OCI-LY1 (cell line): ENCODE data around the gene HSPA8.

Experiments
- H2AFZ ChIP-seq: fragments of 200-600 bp; sonication (generic), shearing (Covaris generic); 2 replicates; pipeline ENCODE4 v1.6.0; 2014; ENCODE audit warnings: antibody characterized with exemption, mild to moderate bottlenecking, low read length
- H3F3A ChIP-seq: fragments of 200-600 bp; sonication (generic), shearing (Covaris generic); 2 replicates; pipeline ENCODE4 v1.6.0; 2014; ENCODE audit warnings: mild to moderate bottlenecking, antibody characterized with exemption, low read length, moderate library complexity; ENCODE audit not compliant: insufficient read depth
- H3K27ac ChIP-seq: fragments of 200-600 bp; sonication (generic); 2 replicates; pipeline ENCODE4 v1.5.1; 2014; ENCODE audit warnings: low read length, mixed run types, mild to moderate bottlenecking, low read depth; ENCODE audit not compliant: poor library complexity, severe bottlenecking
- H3K27me3 ChIP-seq: fragments of 200-600 bp; sonication (generic); 2 replicates; pipeline ENCODE4 v1.6.0; 2014; ENCODE audit warnings: antibody characterized with exemption, mild to moderate bottlenecking, low read length, moderate library complexity; ENCODE audit not compliant: insufficient read depth
- H3K36me3 ChIP-seq: fragments of 200-600 bp; sonication (generic); 2 replicates; pipeline ENCODE4 v1.6.1; 2014; ENCODE audit warnings: mild to moderate bottlenecking, antibody characterized with exemption, low read length, moderate library complexity, mixed read lengths; ENCODE audit not compliant: insufficient read depth
- H3K4me1 ChIP-seq: fragments of 200-600 bp; sonication (generic); 2 replicates; pipeline ENCODE4 v1.5.1; 2014; ENCODE audit warnings: mild to moderate bottlenecking, low read length, moderate library complexity; ENCODE audit not compliant: insufficient read depth, severe bottlenecking
- H3K4me2 ChIP-seq: fragments of 200-600 bp; sonication (generic), shearing (Covaris generic); 2 replicates; pipeline ENCODE4 v1.6.1; 2014; ENCODE audit warnings: low read length
- H3K4me3 ChIP-seq: fragments of 200-600 bp; sonication (generic); 2 replicates; pipeline ENCODE4 v1.5.1; 2014; ENCODE audit warnings: low read length, low read depth, mild to moderate bottlenecking, mixed read lengths; ENCODE audit not compliant: poor library complexity, severe bottlenecking
- H3K79me2 ChIP-seq: fragments of 200-600 bp; shearing (Covaris generic); 2 replicates; pipeline ENCODE4 v1.6.1; 2016; ENCODE audit warnings: mixed run types, low read length, mixed read lengths; ENCODE audit not compliant: insufficient read depth
- H3K9ac ChIP-seq: fragments of 200-600 bp; sonication (generic), shearing (Covaris generic); 2 replicates; pipeline ENCODE4 v1.6.1; 2014; ENCODE audit warnings: mild to moderate bottlenecking, low read length, mixed read lengths
- H3K9me2 ChIP-seq: fragments of 200-600 bp; sonication (generic), shearing (Covaris generic); 2 replicates; pipeline ENCODE4 v1.6.1; 2014; ENCODE audit warnings: low read depth, mild to moderate bottlenecking, low read length, mixed read lengths
- H3K9me3 ChIP-seq: fragments of 200-600 bp; shearing (Covaris generic); 2 replicates; pipeline ENCODE4 v1.6.1; 2014; ENCODE audit warnings: low read length, mixed read lengths
- H4K20me1 ChIP-seq: fragments of 200-600 bp; sonication (generic), shearing (Covaris generic); 2 replicates; pipeline ENCODE4 v1.6.0; 2016; ENCODE audit warnings: mild to moderate bottlenecking, low read length; ENCODE audit not compliant: insufficient read depth
- EZH2 ChIP-seq: fragments of 200-600 bp; sonication (generic), shearing (Covaris generic); IDR thresholded peaks from 2 replicates; pipeline ENCODE4 v1.8.0; 2017; ENCODE audit warnings: borderline replicate concordance, mixed run types, mild to moderate bottlenecking, antibody characterized with exemption, low read length, moderate library complexity, mixed read lengths
- TF ChIP-seq, protein P1 (sequence below): fragments of 200-600 bp; sonication (generic), shearing (Covaris generic); IDR thresholded peaks from 2 replicates; pipeline ENCODE4 v1.5.1; 2017; ENCODE audit warnings: mild to moderate bottlenecking, antibody characterized with exemption, low read length, moderate library complexity, mixed read lengths

HSPA8 gene

DNA sequence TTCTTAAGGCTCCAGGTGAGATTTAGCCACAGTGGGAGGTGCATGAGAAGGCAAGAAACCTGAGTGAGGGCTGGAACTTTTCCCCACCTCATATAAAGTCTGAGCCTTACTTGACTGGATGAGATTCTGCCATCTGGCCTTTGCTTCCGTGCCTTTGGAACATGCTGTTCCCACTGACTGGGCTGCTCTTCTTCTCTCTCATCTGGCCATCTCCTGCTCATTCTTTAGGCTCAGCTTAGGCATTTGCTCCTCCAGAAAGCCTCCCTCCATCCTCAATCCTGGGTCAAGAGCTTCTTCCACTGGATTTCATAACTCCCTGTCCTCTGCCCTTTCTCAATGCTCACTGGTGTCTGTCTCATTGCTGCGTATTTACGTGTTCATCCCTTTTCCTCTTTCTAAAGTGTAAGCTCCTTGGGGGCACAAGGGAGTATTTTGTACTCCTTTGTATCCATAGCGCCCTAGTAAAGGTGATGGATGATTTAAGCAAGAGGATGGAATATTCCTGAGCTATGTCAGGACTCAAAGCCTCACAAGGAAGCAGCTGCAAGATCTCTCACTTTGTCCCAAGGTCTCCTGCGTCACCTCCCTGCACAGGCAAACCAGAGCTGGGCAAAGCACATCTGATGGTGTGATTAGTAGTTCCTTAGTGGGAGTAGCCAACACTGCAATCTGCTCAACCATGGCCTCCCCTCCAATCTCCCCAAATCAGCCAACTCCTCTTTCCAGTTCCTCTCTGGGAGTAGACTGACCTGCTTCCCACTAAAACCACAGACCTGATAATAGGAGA, 15.3 kb downstream of the HSPA8 start:
- Histone ChIP-seq H2AFZ (no peak overlapping the region), H3K4me1 (no peaks in the 10 kb centered on the region), H3K4me3 (no peak overlapping the region), H3K36me3 (no peaks in the 10 kb centered on the region), H3F3A (no peaks in the 10 kb centered on the region), H3K9ac (no peak overlapping the region), H3K9me2 (no peaks in the 10 kb centered on the region), H3K79me2 (no peaks in the 10 kb centered on the region), H3K9me3 (no peaks in the 10 kb centered on the region), H3K4me2 (no peak overlapping the region), H3K27me3 (no peaks in the 10 kb centered on the region), H3K27ac (no peak overlapping the region), H4K20me1 (no peaks in the 10 kb centered on the region)
- TF ChIP-seq, protein P1, sequence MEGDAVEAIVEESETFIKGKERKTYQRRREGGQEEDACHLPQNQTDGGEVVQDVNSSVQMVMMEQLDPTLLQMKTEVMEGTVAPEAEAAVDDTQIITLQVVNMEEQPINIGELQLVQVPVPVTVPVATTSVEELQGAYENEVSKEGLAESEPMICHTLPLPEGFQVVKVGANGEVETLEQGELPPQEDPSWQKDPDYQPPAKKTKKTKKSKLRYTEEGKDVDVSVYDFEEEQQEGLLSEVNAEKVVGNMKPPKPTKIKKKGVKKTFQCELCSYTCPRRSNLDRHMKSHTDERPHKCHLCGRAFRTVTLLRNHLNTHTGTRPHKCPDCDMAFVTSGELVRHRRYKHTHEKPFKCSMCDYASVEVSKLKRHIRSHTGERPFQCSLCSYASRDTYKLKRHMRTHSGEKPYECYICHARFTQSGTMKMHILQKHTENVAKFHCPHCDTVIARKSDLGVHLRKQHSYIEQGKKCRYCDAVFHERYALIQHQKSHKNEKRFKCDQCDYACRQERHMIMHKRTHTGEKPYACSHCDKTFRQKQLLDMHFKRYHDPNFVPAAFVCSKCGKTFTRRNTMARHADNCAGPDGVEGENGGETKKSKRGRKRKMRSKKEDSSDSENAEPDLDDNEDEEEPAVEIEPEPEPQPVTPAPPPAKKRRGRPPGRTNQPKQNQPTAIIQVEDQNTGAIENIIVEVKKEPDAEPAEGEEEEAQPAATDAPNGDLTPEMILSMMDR, result no peak
- no peak for TF ChIP-seq EZH2

DNA sequence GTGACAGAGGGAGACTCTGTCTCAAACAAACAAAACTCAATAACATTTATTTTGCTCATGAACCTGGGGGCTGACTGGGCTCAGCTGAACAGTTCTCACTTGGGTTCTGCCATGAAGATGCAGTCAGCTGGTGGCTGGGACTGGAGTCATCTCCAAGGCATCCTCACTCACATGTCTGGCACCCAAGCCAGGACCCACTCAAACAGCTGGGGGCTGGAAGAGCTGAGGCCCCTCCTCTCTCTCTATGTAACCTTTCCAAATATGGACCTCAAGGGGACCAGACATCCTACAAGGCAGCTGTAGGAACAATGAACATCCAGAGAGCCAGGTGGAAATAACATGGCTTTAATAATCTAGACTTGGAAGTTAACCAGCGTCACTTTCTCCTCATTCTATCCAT, 16.8 kb downstream of the HSPA8 start:
- Histone ChIP-seq H3K79me2 (no peaks in the 10 kb centered on the region), H3K27ac (no peak overlapping the region), H3K9ac (no peak overlapping the region), H3K9me3 (no peaks in the 10 kb centered on the region), H3K4me1 (no peaks in the 10 kb centered on the region), H3F3A (no peaks in the 10 kb centered on the region), H3K4me2 (no peak overlapping the region), H4K20me1 (no peaks in the 10 kb centered on the region), H3K4me3 (no peak overlapping the region), H2AFZ (no peak overlapping the region), H3K27me3 (no peaks in the 10 kb centered on the region), H3K36me3 (no peaks in the 10 kb centered on the region), H3K9me2 (no peaks in the 10 kb centered on the region)
- TF ChIP-seq EZH2, result no peak
- TF ChIP-seq, protein P1, result no peak

DNA sequence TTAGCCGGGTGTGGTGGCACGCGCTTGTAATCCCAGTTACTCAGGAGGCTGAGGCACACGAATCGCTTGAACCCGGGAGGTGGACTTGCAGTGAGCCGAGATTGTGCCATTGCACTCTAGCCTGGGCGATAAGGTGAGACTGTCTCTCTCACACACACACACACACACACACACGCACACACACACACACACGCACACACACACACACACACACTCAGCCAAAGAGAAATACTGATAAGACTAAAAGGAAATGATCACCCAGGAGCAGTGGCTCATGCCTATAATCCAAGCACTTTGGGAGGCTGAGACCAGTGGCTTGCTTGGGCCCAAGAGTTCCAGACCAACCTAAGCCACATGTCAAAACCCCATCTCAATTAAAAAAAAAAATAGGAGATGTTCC, 20.8 kb downstream of the HSPA8 start:
- H3K9me2 ChIP-seq, result no peaks in the 10 kb centered on the region
- H3K9me3 ChIP-seq, result no peaks in the 10 kb centered on the region
- no peaks in the 10 kb centered on the region for H3K36me3 ChIP-seq
- H3F3A ChIP-seq, result no peaks in the 10 kb centered on the region
- H3K4me3 ChIP-seq, result no peak overlapping the region
- no peak overlapping the region for H3K4me2 ChIP-seq
- no peaks in the 10 kb centered on the region for H3K27me3 ChIP-seq
- no peak overlapping the region for H2AFZ ChIP-seq
- no peak for TF ChIP-seq EZH2
- TF ChIP-seq, protein P1, result no peak
- H4K20me1 ChIP-seq, result no peaks in the 10 kb centered on the region
- no peak overlapping the region for H3K27ac ChIP-seq
- H3K9ac ChIP-seq, result no peak overlapping the region
- H3K4me1 ChIP-seq, result no peaks in the 10 kb centered on the region
- H3K79me2 ChIP-seq, result no peaks in the 10 kb centered on the region
